PC-9 (cell line): ENCODE measurements around the gene ASB6. TPM values are rescaled to one million over a fixed set of nuclear protein-coding genes. Genes with fewer than 3 reads are reported as not detected.

ENCODE experiments used
- BruUV-seq: library from RNA; stranded (reverse); fragments of 400-500 nt; replicated peaks from 2 replicates; lab custom pipeline; 2021; lab: Mats Ljungman, UMichigan
- CTCF ChIA-PET: fragments of 300-600 bp; sonication (Branson Sonifier 250); formaldehyde crosslinking; loops from one replicate; lab custom pipeline; 2022; ENCODE audit warnings: antibody characterized with exemption; lab: Charles Lee
- POLR2A ChIA-PET: fragments of 300-600 bp; sonication (Branson Sonifier 250); formaldehyde crosslinking; loops from one replicate; lab custom pipeline; 2022; ENCODE audit warnings: antibody characterized with exemption; ENCODE audit not compliant: unreplicated experiment; lab: Charles Lee
- DNase-seq, 2 experiments: peaks; one replicate each; pipeline versions ENCODE4 v3.0.0 to v3.0.0-alpha.2; 2015 to 2022; ENCODE audit warnings: mixed read lengths in 1 of 2
- H2AFZ ChIP-seq: fragments of 200-600 bp; sonication (generic); 2 replicates; pipeline ENCODE4 v1.8.1; 2017; ENCODE audit warnings: antibody characterized with exemption
- H3F3A ChIP-seq: fragments of 200-600 bp; sonication (generic); 2 replicates; pipeline ENCODE4 v1.8.1; 2017; ENCODE audit warnings: antibody characterized with exemption, mild to moderate bottlenecking, low read depth; ENCODE audit not compliant: insufficient read depth
- H3K27ac ChIP-seq: fragments of 200-600 bp; sonication (generic); 2 replicates; pipeline ENCODE4 v1.6.1; 2016; ENCODE audit warnings: mixed run types
- H3K27me3 ChIP-seq: fragments of 200-600 bp; sonication (generic); 2 replicates; pipeline ENCODE4 v1.6.1; 2016; ENCODE audit warnings: low read depth, mixed run types; ENCODE audit not compliant: insufficient read depth
- H3K36me3 ChIP-seq: fragments of 200-600 bp; sonication (generic); 2 replicates; pipeline ENCODE4 v1.6.1; 2016; ENCODE audit warnings: low read depth, mixed run types
- H3K4me1 ChIP-seq: fragments of 200-600 bp; sonication (generic); replicated peaks from 2 replicates; pipeline ENCODE4 v1.6.1; 2016; ENCODE audit warnings: mixed run types; ENCODE audit not compliant: insufficient read depth
- H3K4me2 ChIP-seq: fragments of 200-600 bp; sonication (generic); 2 replicates; pipeline ENCODE4 v1.6.1; 2017; ENCODE audit warnings: mixed run types
- H3K4me3 ChIP-seq: fragments of 200-600 bp; sonication (generic); 2 replicates; pipeline ENCODE4 v1.6.1; 2016; ENCODE audit warnings: mixed run types
- H3K79me2 ChIP-seq: fragments of 200-600 bp; sonication (generic); 2 replicates; pipeline ENCODE4 v1.6.1; 2017; ENCODE audit warnings: low read depth, mixed run types
- H3K9me2 ChIP-seq: fragments of 200-600 bp; sonication (generic); 2 replicates; pipeline ENCODE4 v1.8.1; 2017; ENCODE audit warnings: mild to moderate bottlenecking; ENCODE audit not compliant: insufficient read depth
- H3K9me3 ChIP-seq: fragments of 200-600 bp; sonication (generic); 2 replicates; pipeline ENCODE4 v1.8.1; 2016; ENCODE audit warnings: low read depth; ENCODE audit not compliant: insufficient read depth
- H4K20me1 ChIP-seq: fragments of 200-600 bp; sonication (generic); 2 replicates; pipeline ENCODE4 v1.8.1; 2017; ENCODE audit not compliant: insufficient read depth
- EZH2 ChIP-seq: fragments of 200-600 bp; sonication (generic); IDR thresholded peaks from 2 replicates; pipeline ENCODE4 v1.8.0; 2017; ENCODE audit warnings: antibody characterized with exemption, low read depth
- intact Hi-C: fragments of 100-400 bp; cut with micrococcal nuclease; formaldehyde crosslinking; loops from one replicate; pipeline ENCODE4 v1.10.0; 2022; ENCODE audit not compliant: unreplicated experiment
- total RNA-seq: library from RNA; stranded (reverse); gene quantifications from 2 replicates; pipeline ENCODE4 v1.2.3, GENCODE V29; 2021
- TF ChIP-seq, protein P1 (sequence below): fragments of 200-600 bp; sonication (generic); conservative IDR thresholded peaks from 2 replicates; pipeline ENCODE4 v1.6.1; 2017; ENCODE audit warnings: mixed run types, antibody characterized with exemption, mild to moderate bottlenecking, moderate library complexity

The ASB6 gene
- total RNA-seq, 1 experiment from 2014 or later = 20.2 TPM

DNA sequence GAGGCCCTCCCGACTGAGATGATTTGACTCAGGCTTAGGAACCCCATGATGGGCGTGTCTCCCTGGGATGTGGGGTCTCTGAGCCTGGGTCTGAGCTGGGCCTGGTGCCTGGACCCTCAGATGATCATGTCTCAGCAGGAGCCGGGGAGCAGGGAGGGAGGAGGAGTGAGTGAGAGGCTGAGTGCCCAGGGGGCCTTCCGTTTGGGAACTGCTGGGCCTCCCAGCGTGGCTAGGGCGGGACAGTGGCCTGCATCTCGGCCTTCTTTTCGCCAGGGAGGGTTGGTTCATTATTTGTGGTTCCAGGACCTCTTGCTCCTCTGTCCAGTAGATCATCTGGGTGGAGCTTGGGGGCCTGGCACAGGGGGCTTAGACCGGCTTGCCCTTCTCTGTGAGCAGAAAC is 29.1 kb upstream of the ASB6 start:
- Histone ChIP-seq H3K27ac (no peak overlapping the region), H3K9me2 (no peaks in the 10 kb centered on the region), H3K4me2 (no peak overlapping the region), H3K79me2 (no peaks in the 10 kb centered on the region), H3K27me3 (peaks cover 19% of the 10 kb centered on the region; the same call in 1 of the 2 replicates), H3K36me3 (no peaks in the 10 kb centered on the region), H4K20me1 (no peaks in the 10 kb centered on the region), H2AFZ (no peak overlapping the region), H3K9me3 (no peaks in the 10 kb centered on the region), H3K4me1 (no peaks in the 10 kb centered on the region), H3F3A (no peaks in the 10 kb centered on the region), H3K4me3 (no peak overlapping the region)
- TF ChIP-seq EZH2 = no peak
- ChIA-PET CTCF (interaction anchor here (0.6 kb wide), 1 partner anchor 113 kb away, joined by 17 read pairs; no protein-coding TSS in a partner anchor), POLR2A (no interaction called here)
- no TSS peak for BruUV-seq
- intact Hi-C loops = no loop called here
- no peak for DNase-seq

DNA sequence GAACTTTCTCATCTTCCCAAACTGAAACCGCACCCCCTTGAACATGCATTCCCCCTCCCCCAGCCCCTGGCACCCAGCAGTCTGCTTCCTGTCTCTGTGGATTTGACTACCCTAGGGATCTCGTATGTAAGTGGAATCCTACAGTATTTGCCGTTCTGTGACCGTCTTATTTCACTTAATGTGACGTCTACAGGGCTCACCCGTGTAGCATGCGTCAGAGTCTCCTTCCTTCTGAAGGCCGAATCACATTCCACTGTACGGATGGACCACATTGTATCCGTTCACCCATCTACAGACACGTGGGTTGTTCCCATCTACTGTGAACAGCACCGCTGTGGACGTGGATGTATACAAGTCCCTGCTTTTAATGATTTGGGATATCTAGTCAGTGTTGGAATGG is 28.0 kb upstream of the ASB6 start:
- no peaks in the 10 kb centered on the region for H3K79me2 ChIP-seq
- H3K9me3 ChIP-seq = no peaks in the 10 kb centered on the region
- no peaks in the 10 kb centered on the region for H3K4me1 ChIP-seq
- intact Hi-C loops = no loop called here
- H3K9me2 ChIP-seq = no peaks in the 10 kb centered on the region
- no peaks in the 10 kb centered on the region for H3F3A ChIP-seq
- H3K4me2 ChIP-seq = no peak overlapping the region
- peaks cover 14% of the 10 kb centered on the region; the same call in 1 of the 2 replicates for H3K27me3 ChIP-seq
- H2AFZ ChIP-seq = no peak overlapping the region
- H3K4me3 ChIP-seq = no peak overlapping the region
- BruUV-seq = no TSS peak
- TF ChIP-seq, protein P1, sequence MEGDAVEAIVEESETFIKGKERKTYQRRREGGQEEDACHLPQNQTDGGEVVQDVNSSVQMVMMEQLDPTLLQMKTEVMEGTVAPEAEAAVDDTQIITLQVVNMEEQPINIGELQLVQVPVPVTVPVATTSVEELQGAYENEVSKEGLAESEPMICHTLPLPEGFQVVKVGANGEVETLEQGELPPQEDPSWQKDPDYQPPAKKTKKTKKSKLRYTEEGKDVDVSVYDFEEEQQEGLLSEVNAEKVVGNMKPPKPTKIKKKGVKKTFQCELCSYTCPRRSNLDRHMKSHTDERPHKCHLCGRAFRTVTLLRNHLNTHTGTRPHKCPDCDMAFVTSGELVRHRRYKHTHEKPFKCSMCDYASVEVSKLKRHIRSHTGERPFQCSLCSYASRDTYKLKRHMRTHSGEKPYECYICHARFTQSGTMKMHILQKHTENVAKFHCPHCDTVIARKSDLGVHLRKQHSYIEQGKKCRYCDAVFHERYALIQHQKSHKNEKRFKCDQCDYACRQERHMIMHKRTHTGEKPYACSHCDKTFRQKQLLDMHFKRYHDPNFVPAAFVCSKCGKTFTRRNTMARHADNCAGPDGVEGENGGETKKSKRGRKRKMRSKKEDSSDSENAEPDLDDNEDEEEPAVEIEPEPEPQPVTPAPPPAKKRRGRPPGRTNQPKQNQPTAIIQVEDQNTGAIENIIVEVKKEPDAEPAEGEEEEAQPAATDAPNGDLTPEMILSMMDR = no peak
- no peak for TF ChIP-seq EZH2
- H4K20me1 ChIP-seq = no peaks in the 10 kb centered on the region
- ChIA-PET POLR2A (no interaction called here), CTCF (no interaction called here)
- H3K36me3 ChIP-seq = no peaks in the 10 kb centered on the region
- H3K27ac ChIP-seq = no peak overlapping the region
- DNase-seq = no peak

DNA sequence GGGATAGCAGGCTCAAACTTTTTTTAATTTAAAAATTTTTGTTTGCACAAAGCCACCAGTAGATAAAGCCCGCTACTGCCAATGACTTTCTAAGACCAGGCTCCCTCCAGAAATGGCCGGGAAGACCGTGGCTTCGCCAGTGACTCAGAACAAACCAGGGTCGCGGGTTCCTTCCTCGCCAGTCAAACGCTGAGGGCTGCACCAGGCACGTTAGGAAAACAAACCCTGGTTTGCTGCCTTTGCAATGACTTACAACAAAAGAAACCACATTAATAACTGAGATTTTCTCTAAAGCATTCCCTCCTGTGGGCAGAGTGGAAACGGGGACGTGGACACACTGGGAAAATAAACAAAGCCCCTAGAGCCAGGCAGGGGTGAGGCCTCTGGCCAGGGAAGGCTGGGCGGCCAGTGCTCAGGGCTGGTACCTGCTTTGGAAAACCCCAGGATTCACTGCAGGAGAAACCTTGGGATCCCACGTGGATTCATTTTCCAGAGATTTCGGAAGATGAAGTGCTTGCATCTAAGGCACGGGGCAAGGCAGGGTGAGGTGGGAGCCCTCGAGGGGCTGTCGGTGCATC is 27.3 kb upstream of the ASB6 start:
- BruUV-seq = no TSS peak
- Histone ChIP-seq H3K4me2 (no peak overlapping the region), H3F3A (no peaks in the 10 kb centered on the region), H2AFZ (no peak overlapping the region), H3K27me3 (peaks cover 13% of the 10 kb centered on the region; the same call in 1 of the 2 replicates), H3K9me3 (no peaks in the 10 kb centered on the region), H3K4me1 (no peaks in the 10 kb centered on the region), H4K20me1 (no peaks in the 10 kb centered on the region), H3K9me2 (no peaks in the 10 kb centered on the region), H3K27ac (no peak overlapping the region), H3K36me3 (no peaks in the 10 kb centered on the region), H3K4me3 (no peak overlapping the region), H3K79me2 (no peaks in the 10 kb centered on the region)
- no peak for TF ChIP-seq EZH2
- TF ChIP-seq, protein P1 = no peak
- intact Hi-C loops = no loop called here
- ChIA-PET POLR2A (no interaction called here), CTCF (no interaction called here)
- no peak for DNase-seq
